Subcutaneous adipose tissue (tissue), 4 donors: ENCODE measurements around the gene RANBP9. TPM values are rescaled to one million over a fixed set of nuclear protein-coding genes. Genes with fewer than 3 reads are reported as not detected.

Experiments used
- total RNA-seq, 4 donors: library from RNA; depleted of rRNA; stranded (reverse); fragments of >200 nt; gene quantifications; one replicate each; pipeline ENCODE4 v1.1.0, GENCODE V29; 2016
- TF ChIP-seq, protein P1 (sequence below): fragments of 450-650 bp; IDR thresholded peaks from one replicate; pipeline ENCODE4 v1.5.1; 2016; ENCODE audit warnings: low read depth, mild to moderate bottlenecking, control low read depth, antibody characterized with exemption, moderate library complexity

Gene RANBP9
- total RNA-seq, 4 donors from 2014 or later: 35.2 to 63.3 (median 52.1) TPM

DNA sequence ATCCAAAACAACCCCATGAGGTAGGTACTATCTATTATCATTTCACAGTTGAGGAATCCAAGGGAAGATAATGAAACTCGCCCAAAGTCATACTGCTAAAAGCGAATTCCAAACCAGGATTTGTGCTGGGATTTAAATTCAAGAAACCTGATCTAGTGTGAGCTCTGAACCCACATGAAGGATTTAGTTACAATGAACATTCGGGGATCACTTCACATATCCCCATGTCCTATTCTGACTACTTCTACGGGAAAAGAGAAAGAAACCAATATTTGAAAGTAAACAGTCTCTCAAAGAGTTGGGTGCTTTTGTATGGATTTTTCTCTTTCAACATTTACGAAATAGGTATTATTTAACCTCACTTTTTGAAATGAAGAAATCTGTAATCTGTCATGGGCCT, 12.9 kb downstream of the RANBP9 start:
- TF ChIP-seq, protein P1, sequence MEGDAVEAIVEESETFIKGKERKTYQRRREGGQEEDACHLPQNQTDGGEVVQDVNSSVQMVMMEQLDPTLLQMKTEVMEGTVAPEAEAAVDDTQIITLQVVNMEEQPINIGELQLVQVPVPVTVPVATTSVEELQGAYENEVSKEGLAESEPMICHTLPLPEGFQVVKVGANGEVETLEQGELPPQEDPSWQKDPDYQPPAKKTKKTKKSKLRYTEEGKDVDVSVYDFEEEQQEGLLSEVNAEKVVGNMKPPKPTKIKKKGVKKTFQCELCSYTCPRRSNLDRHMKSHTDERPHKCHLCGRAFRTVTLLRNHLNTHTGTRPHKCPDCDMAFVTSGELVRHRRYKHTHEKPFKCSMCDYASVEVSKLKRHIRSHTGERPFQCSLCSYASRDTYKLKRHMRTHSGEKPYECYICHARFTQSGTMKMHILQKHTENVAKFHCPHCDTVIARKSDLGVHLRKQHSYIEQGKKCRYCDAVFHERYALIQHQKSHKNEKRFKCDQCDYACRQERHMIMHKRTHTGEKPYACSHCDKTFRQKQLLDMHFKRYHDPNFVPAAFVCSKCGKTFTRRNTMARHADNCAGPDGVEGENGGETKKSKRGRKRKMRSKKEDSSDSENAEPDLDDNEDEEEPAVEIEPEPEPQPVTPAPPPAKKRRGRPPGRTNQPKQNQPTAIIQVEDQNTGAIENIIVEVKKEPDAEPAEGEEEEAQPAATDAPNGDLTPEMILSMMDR: no peak

DNA sequence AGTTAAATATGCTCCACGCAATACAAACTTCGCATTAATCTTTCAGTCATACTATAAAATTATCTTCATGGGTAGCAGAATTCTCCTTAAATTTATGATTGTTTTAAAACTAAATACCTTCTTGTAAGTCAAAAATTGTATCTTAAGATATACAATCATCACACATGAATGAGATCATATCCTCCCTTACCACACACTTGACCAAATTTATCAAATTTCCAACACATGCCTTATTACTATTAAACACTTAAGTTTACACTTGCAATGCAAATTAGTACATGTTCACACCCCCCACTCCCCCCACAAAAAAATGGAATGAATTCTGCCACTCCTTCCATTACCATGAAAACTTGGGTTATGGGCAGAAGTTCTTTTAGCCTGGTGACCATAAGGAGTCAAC, 13.8 kb downstream of the RANBP9 start:
- TF ChIP-seq, protein P1: no peak

DNA sequence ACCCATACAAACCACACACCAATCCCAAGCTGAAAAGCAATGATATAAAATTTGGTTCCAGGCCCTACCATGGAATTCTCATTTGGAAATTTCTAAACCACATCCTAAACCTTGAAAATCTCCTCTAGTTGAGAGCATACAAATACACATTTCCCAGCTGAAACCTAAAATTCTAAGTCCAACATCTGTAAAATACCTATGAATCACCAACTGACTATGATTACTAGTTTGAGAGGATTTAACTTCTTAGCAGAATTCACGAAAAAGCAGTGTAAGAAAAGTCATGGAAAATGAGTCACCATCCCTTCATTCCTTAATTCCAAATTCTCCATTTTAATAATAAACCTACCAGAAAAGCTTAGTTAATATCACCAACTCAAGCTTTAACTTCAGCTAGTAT, 15.4 kb downstream of the RANBP9 start:
- TF ChIP-seq, protein P1: no peak

DNA sequence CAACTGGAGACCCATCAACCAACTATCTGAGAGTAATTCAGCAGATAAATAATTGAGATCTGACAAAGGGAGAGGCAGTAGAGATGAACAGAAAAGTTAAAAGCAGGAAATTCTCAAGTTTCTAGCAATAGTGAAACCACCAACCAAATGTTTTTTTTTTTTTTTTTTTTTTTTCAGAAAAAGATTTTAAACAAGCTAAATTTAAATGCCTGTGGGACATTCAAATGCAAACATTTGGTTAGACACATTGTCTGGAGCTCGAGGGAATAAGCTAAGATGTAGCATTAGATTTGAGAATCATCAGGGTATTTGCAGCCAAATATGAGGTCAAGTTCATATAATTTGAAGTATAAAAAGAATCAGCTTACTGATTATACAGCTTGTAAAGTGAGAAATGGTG, 16.4 kb downstream of the RANBP9 start:
- TF ChIP-seq, protein P1: no peak

DNA sequence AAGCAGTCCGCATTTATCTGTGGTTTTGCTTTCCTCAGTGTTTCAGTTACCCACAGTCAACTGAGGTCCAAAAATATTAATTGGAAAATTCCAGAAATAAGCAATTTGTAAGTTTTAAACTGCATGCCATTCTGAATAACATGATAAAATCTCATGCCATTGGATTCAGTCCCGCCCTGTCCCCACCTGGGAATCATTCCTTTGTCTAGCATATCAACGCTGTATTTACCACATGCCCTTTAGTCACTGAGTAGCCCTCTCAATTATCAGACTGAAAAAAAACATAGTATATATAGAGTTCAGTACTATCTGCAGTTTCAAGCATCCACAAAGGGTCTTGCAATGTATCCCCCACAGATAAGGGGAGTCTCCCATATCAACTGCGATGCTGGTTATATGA, 17.1 kb downstream of the RANBP9 start:
- TF ChIP-seq, protein P1: no peak

DNA sequence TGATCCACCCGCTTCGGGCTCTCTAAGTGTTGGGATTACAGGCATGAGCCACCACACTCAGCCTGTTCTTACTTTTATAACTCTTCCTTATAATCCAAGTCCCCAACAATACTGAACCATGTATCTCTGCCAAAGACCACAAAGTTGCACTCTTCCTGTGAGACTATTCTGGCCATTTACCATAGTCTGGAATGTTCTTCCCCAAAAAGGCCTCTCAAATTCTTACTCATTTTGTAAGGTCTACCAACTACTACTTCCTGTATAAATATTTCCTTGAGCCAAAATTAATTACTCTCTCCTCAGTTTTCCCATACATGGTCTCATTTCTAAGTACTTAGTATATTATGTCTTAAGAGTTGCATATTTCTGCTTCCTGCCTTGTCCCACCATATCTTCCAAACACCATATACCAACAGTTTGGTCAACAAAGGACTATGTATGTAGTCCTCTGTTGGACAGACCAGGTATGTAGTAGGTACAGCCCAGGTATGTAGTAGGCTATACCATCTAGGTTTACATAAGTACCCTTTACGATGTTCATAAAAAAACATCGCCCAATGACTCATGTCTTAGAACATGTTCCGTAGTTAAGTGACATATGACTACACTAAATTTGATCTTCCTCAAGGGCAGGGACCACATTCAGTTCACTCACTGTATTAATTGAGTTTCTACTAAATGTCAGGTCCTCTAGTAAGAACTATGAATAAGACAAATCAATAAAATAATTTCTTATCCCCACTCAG, 22.0 kb downstream of the RANBP9 start:
- TF ChIP-seq, protein P1: no peak

DNA sequence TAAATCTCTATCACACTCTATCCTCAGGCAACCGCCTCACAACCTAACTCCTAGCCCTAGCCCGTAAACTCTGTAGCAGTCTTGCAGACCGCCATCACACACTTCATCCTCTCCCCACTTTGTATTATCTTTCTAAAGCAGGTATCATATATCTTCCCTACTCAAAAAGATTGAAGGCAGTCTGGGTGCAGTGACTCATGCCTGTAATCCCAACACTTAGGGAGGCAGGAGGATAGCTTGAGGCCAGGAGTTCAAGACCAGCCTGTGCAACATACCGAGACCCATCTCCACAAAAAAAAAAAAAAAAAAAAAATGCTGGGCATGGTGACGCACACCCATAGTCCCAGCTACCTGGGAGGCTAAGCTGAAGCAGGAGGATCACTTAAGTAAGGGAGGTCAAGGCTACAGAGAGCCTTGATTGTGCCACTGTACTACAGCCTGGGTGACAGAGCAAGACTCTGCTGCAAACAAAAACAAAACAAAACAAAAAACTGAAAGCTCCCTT, 22.9 kb downstream of the RANBP9 start:
- TF ChIP-seq, protein P1: no peak
